ENCODE data around the gene PXDN.

The PXDN gene

GRCh38 chr2:1756456-1756855 lies 12.1 kb upstream of the PXDN start:
- no peak for TF ChIP-seq HOXA7 (CRISPR knock-in tag; IDR thresholded peaks at IDR 0.05; ENCODE audit: borderline replicate concordance)
- no peak for TF ChIP-seq MYNN (tag by site-specific recombination; IDR thresholded peaks at IDR 0.05; ENCODE audit: borderline replicate concordance)
- no peak for TF ChIP-seq MZF1 (tag by site-specific recombination; IDR thresholded peaks at IDR 0.05; ENCODE audit: borderline replicate concordance)
- TF ChIP-seq ZNF549 (tag by site-specific recombination; IDR thresholded peaks at IDR 0.05): no peak
- no peak for TF ChIP-seq KLF7 (tag by site-specific recombination; IDR thresholded peaks at IDR 0.05; ENCODE audit: borderline replicate concordance)
- TF ChIP-seq WT1 (tag by site-specific recombination; IDR thresholded peaks at IDR 0.05): no peak
- TF ChIP-seq ZNF596 (tag by site-specific recombination; IDR thresholded peaks at IDR 0.05): no peak
- no peak for TF ChIP-seq FEZF1 (tag by site-specific recombination; IDR thresholded peaks at IDR 0.05)
- TF ChIP-seq ZFP69B (tag by site-specific recombination; IDR thresholded peaks at IDR 0.05): no peak
- TF ChIP-seq SCRT1 (tag by site-specific recombination; IDR thresholded peaks at IDR 0.05; ENCODE audit: borderline replicate concordance): no peak
- no peak for TF ChIP-seq ZNF513 (tag by site-specific recombination; IDR thresholded peaks at IDR 0.05)
- no peak for TF ChIP-seq ZNF449 (tag by site-specific recombination; IDR thresholded peaks at IDR 0.05)
- TF ChIP-seq ZNF394 (tag by site-specific recombination; IDR thresholded peaks at IDR 0.05; ENCODE audit: borderline replicate concordance): no peak
- TF ChIP-seq GLI2 (tag by site-specific recombination; IDR thresholded peaks at IDR 0.05; ENCODE audit: borderline replicate concordance, low read depth): no peak
- no peak for TF ChIP-seq ZBTB26 (tag by site-specific recombination; optimal IDR thresholded peaks at IDR 0.05)
- TF ChIP-seq ZNF433 (tag by site-specific recombination; IDR thresholded peaks at IDR 0.05; ENCODE audit: low read depth): no peak
- no peak for TF ChIP-seq GLI4 (tag by site-specific recombination; IDR thresholded peaks at IDR 0.05)
- TF ChIP-seq ZBTB1 (tag by site-specific recombination; IDR thresholded peaks at IDR 0.05): no peak
- TF ChIP-seq ZNF621 (tag by site-specific recombination; IDR thresholded peaks at IDR 0.05): no peak

GRCh38 chr2:1755436-1756191 lies 11.3 kb upstream of the PXDN start:
- H3K36me3 ChIP-seq (ENCODE audit: control insufficient read depth in 2 of 2, insufficient read depth in 1 of 2, low read length in 2 of 2): no peaks in the 10 kb centered on the region
- no peak overlapping the region for H3K4me3 ChIP-seq (ENCODE audit: low read depth, low read length)
- ChIA-PET CTCF (interaction anchor here (0.8 to 1.3 kb wide), 3 partner anchors 62 to 205 kb away, joined by 3 to 4 read pairs (median 3); no protein-coding TSS in a partner anchor), POLR2A (no interaction called here)
- TF ChIP-seq MEIS1 (CRISPR knock-in tag; IDR thresholded peaks at IDR 0.05; ENCODE audit: borderline replicate concordance): no peak
- no peak for TF ChIP-seq ZFP41 (tag by site-specific recombination; IDR thresholded peaks at IDR 0.05; ENCODE audit: borderline replicate concordance)
- no peak for TF ChIP-seq SETDB1 (IDR thresholded peaks at IDR 0.05; ENCODE audit: insufficient read length, low read length)
- no peak for TF ChIP-seq ZNF777 (tag by site-specific recombination; IDR thresholded peaks at IDR 0.05; ENCODE audit: borderline replicate concordance)
- no peak for TF ChIP-seq PRDM1 (tag by site-specific recombination; IDR thresholded peaks at IDR 0.05)
- TF ChIP-seq KLF10 (tag by site-specific recombination; IDR thresholded peaks at IDR 0.05): no peak
- no peak for TF ChIP-seq ZBTB26 (tag by site-specific recombination; optimal IDR thresholded peaks at IDR 0.05)
- H3K4me1 ChIP-seq (ENCODE audit: control insufficient read depth, insufficient read depth, low read length): no peaks in the 10 kb centered on the region
- no peak overlapping the region for H3K27ac ChIP-seq (ENCODE audit: extremely low read depth, low read depth, low read length)
- no peaks in the 10 kb centered on the region for H3K9me3 ChIP-seq (ENCODE audit: control insufficient read depth, insufficient read depth, low read depth, low read length)

More at GRCh38 chr2:1756456-1756855, 12.1 kb upstream of the PXDN start:
- ChIA-PET CTCF (interaction anchor here (1.0 kb wide), 1 partner anchor 14 kb away, joined by 3 read pairs; no protein-coding TSS in a partner anchor), POLR2A (no interaction called here)
- Histone ChIP-seq H3K27ac (ENCODE audit: extremely low read depth, low read depth, low read length) (no peak overlapping the region), H3K9me3 (ENCODE audit: control insufficient read depth, insufficient read depth, low read depth, low read length) (no peaks in the 10 kb centered on the region), H3K4me1 (ENCODE audit: control insufficient read depth, insufficient read depth, low read length) (no peaks in the 10 kb centered on the region), H3K4me3 (ENCODE audit: low read depth, low read length) (no peak overlapping the region), H3K36me3 (ENCODE audit: control insufficient read depth in 2 of 2, insufficient read depth in 1 of 2, low read length in 2 of 2) (no peaks in the 10 kb centered on the region)

Measured in HEK293 (cell line).